ENCODE data around the gene SQSTM1.
"Not testable (repeated sequence)": the region's sequence is repeated elsewhere in the genome, so short reads cannot be mapped to it uniquely, and the experiment has no call there.

The SQSTM1 gene

DNA sequence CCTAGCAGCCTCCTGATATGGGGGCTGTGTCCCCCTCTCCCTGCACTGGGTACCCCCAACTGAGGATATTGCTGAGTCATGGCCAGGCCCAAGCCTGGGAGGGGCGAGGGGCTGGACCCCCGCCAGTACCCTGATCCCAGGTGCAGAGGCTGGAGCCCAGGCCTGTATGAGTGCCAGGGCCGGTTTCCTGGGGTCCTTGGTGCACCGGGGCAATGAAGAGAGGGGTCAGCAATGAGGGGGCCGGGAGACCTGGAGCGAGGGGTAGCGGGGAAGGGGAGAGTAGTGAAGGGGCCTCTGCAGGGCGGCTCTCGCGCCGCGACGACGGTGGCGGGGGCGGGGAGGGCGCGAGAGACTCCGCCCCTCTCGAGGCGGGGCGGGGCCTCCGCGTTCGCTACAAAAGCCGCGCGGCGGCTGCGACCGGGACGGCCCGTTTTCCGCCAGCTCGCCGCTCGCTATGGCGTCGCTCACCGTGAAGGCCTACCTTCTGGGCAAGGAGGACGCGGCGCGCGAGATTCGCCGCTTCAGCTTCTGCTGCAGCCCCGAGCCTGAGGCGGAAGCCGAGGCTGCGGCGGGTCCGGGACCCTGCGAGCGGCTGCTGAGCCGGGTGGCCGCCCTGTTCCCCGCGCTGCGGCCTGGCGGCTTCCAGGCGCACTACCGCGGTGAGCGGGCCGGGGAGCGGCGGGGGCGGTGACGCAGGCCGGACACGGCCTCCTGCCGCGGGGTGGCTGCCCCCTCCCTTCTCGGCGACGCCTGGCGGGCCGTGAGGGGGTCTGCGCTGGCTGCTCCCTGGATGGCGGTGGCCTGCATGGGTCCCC, at the start of gene SQSTM1:
TSS of gene SQSTM1 (plus strand) at position 423 of the 815 bp plus-strand sequence. CDS start at position 455, 32 bp downstream.
- peak; percentile 57 for DNase-seq

DNA sequence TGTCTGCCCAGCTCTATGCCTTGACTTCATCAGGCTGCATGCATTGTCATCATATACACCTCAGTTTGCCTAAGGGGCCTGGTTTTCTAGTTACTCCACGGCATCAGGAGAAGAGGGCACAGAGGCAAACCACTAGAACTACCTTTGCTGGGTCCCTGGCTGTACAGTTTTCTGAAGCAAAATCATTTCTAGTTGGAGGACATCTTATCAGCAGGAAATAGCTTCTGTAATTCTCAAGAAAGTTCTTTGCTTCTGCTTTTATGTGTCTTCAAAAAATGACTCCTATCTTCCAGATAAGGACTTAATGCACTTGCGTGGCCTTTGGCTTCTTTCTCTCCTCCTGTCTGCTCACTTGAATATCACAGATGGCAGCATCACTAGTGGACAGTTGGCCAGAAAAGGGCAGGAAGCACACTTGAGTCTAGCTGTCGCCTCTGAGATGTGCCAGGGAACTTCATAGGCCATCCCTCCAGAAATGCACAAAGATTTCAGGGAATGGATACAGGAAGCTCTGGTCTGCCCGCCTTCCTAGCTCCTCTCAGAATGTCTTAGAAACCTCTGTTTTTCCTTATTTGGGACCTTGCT, 49.3 kb upstream of the SQSTM1 start:
- no peak for DNase-seq

GRCh38 chr5:179772351-179772750, 48.4 kb upstream of the SQSTM1 start:
- peak; percentile 89 for DNase-seq

- no peak for DNase-seq
These were observed 47.0 kb upstream of the SQSTM1 start for GRCh38 chr5:179773686-179774040.

DNA sequence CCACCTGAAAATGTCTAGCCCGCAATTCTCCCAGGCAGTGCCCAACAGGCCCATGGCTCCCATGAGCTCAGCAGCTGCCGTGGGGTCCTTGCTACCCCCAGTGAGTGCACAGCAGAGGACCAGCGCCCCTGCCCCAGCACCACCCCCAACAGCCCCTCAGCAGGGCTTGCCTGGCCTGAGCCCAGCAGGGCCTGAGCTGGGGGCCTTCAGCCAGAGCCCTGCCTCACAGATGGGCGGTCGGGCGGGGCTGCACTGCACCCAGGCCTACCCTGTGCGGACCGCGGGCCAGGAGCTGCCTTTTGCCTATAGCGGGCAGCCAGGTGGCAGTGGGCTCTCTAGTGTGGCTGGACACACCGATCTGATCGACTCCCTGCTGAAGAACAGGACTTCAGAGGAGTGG, 46.3 kb upstream of the SQSTM1 start:
- no peak for DNase-seq

DNA sequence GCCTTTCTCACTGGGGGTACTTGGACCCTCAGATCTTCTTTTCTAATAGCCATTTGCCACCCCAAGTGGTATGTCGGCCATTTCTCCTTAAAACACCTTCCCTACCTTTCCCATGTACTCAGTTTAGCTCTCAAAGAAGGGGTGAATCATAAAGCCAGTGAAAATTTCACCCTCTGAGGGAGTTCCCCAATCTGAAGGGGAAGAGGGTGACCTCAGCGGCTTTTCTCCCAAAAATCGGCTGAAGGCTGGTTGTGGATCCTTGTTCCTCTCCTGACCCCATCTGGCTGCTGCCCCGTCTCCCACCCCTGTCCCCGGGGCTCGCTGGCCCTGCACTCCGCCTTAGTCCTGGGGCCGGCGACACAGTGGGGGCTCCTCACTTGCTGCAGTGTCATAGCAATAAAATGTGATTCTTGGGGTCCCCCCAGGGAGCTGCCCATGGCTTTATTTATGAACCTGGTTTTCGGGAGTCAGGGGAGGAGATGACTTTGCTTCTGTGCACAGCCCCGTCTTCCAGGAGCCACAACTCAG, 44.2 kb upstream of the SQSTM1 start:
- DNase-seq: no peak

- no peak for DNase-seq
These were observed 43.2 kb upstream of the SQSTM1 start for GRCh38 chr5:179777456-179777855.

DNA sequence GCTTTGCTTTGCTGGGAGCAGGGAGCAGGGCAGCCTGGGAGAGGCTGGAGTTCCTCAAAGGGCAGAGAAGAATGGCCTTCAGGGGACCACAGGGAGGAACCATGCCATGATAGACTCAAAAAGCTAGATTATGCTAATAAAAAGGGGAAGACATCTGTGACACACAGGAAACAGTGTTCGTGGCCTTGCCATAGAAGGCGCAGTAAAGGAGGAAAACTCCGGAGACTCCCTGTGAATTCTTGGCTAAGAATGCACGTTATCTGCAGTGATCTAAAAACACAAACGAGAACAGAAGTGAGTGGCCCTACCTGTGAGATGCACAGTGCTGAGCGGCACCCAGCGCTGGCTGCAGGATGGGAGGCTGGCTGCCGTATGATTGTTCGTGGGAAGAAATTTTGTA, 42.8 kb upstream of the SQSTM1 start:
- DNase-seq: peak; percentile 64

DNA sequence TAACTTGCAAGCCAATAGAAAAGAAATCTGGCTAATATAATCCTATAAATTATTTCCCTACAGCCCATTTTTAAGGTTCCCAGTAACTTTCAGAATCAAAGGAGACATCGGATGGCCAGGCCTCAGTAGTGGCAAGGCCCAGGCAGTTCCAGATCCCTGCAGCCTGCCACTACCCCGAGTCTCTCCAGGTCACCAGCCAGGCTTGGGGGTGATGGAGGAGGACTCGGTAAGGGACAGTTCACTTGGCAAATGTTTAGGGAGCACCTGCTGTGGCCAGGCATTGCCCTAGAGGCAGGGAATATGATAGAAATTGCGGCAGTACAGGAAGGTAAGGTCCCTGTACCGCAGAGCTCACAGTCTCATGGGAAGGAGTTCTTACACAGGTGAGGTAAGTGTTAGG, 42.1 kb upstream of the SQSTM1 start:
- no peak for DNase-seq

DNA sequence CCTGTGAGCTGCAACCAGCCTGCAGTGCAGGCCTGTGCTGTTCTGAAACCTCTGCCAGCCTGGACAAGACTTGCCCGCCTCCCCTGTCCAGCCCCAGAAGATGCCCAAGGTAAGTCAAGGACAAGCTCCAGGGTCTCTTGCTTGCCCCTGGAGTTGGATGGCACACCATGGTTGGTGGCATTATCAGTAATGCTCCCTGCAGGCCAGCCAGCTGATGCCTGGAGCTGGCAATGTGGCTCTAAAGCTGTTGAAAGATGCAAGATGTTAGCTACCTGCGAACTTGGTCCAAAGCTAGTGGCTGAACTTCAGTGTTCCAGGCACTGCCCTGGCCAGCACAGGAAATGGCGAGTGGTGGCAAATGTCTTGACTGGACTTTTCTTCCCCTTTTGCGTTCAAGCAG, 40.9 kb upstream of the SQSTM1 start:
- no peak for DNase-seq

DNA sequence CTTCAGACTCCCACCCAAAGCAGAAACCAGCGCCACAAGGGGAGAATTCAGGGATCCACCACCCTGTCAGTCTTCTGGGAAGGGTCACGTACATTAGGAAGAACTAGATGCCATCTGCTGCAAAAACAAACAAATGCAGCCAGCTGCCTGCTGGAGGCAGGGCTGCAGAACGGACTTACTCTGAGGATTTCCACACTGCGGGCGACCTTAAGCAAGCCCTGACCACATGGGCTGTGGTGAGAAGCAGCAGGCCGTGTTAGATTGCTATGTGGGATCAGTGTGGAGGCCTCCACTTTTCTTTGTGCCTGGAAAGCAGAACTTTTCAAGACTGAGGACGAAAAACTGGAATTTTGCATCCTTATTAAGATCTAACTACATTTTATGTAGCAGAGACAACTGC, 40.3 kb upstream of the SQSTM1 start:
- DNase-seq: peak; percentile 95

DNA sequence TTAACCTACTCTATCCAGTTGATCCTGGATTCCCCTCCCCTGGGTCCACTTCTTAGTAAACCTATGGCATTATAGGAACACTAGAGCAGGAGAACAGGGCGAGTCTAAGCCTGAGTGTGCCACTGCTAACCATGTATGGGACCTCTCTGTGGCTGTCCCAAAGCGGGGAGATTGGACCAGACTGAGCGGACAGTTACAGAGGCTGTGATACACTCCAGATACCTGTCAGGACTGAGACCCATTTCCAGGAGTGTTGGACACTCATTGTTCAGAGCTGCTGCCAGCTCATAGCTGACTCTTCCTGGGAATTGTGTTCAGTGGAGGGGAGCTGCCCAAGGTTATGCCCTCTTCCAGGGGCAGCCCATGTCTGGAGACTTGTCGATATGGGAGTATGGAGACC, 38.9 kb upstream of the SQSTM1 start:
- DNase-seq: no peak

GRCh38 chr5:179783128-179783527, 37.6 kb upstream of the SQSTM1 start:
- DNase-seq: no peak

- no peak for DNase-seq
These were observed 33.8 kb upstream of the SQSTM1 start for GRCh38 chr5:179786861-179787260.

DNA sequence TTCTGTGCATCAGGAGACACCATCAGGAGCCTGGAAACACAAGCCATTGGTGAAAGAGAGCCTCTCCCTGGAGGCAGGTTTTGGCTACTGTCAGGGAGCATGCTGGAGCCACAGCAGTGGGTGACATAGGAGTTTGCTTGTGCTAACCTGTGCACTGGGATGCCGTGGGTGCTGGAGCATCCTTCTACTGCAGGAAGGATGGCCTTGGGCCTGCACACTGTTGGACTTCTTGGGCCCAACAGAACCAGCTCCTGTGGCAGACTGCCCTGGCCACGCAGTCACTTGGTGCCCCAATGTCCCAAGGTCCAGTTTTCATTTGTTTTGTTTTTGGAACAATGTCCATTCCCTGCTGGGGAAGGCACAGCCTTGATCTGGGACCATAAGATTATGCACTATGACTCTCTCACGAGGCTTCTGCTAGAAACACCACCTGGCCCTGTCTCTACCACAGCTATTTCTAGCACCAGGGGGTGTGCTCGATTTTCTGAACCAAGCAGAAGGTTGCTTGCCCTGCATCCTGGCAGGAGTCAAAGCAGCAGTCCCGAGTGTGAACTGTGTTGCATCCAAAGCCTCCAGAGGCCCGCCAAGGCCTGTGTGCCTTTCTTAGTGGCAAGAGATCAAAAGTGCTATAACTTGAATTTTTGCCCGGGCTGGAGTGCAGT, 32.4 kb upstream of the SQSTM1 start:
- no peak for DNase-seq

GRCh38 chr5:179789278-179789677, 31.4 kb upstream of the SQSTM1 start:
- DNase-seq: not testable (repeated sequence)

DNA sequence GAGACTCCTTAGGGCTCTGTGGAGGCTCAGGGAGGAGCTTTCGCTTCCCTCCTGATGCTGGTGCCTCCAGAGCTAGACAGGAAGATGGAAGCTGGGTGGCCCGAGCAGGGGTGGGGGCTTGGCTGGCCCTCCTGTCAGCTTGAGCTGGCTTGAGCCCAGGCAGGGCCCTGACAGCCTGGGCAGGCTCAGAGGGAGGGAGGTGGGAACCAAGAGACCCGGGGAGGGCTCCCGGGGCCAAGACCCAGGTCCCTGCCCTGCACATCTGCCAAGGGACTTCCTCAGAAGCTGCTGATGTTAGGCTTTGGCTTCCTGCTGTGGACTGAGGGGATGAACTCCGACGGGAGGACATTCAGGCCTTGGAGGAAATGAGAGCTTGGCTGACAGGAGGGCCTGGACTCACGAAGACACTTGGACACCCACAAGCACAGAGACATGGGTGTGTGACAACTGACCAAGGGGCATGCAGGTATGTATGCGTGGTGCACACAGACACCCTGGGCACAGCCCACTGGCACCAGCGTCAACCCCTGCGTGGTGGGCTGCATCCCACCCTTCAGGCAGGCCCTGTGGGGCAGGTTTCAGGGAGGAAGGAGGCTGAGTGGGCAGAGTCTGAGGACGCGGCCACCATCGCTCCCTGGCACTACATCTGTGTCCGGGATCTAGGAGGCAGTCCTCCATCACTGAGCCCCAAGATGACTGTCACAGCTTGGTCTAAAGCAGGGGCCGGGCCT, 28.7 kb upstream of the SQSTM1 start:
- DNase-seq: peak; percentile 75

DNA sequence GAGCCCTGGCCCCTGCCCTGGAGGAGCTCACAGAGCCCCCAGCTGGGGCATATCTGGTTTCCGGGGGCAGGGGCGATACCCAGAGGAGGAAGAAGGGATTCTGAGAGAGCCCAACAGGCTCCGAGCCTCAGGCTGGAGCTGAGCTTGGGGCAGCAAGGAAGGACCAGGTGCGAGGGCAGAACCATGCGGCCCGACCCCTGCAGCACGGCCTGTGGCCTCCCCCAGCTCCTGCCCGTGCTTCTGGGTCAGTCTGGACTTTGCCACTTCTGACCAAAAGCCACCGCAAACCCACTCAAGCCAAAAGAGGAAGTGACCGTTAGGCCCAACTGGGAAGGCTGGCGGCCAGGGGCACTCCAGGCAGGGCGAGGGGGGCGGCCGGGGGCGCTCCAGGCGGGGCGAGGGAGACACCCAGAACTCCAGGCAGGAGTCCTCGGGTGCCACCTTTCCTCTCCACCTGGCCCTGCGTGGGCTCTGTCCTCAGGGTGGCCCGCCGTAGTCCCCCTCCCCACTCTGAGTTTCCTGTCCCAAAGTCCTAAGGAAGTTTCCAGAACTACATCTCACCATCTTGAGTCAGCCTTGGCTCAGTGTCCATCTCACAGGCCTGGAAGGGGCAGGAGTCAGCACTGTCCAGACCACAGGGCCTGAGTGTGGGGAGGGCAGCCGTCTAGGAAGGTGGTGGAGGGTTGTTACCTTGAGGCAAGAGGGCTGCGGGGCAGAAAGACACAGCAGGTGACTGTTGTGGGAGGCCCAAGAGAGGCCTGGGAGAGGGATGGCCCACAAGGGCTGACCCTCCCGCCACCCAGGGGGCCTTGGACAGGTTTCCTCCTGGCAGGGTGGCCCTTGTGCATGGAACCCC, 27.9 kb upstream of the SQSTM1 start:
- peak; percentile 79 for DNase-seq

DNA sequence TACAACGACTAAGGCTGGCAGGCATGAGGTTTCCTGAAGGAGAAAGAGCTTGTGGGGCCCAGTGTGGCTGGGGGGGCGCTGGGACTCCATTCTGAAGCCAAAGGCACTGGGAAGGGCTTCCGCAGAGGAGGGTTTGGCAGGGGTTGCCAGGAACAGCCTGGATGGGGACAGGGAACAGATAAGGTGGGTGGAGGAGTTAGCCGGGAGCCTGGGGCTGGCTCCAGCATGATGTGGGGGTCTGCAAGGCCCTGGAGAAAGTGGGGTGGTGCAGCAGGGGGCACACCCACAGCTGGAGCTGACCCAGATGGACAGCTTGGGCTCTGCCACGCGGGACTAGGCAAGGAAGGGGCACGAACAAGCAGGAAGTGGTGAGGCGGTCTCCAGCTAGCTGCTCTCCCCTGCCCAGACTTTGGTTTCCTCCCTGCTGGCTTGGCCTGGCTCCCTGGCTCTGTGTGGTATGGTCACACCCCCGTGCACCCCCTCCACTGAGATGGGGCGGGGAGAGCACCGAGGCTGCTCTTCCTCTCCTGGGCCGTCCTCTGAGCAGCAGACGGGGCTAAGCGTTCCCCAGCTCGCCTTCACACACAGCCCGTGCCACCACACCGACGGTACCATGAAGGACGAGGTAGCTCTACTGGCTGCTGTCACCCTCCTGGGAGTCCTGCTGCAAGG, 27.1 kb upstream of the SQSTM1 start, which contains the start of gene LTC4S:
TSS of gene LTC4S (plus strand) at position 519 of the 672 bp plus-strand sequence. CDS start at position 614, 95 bp downstream.
- peak; percentile 95 for DNase-seq

DNA sequence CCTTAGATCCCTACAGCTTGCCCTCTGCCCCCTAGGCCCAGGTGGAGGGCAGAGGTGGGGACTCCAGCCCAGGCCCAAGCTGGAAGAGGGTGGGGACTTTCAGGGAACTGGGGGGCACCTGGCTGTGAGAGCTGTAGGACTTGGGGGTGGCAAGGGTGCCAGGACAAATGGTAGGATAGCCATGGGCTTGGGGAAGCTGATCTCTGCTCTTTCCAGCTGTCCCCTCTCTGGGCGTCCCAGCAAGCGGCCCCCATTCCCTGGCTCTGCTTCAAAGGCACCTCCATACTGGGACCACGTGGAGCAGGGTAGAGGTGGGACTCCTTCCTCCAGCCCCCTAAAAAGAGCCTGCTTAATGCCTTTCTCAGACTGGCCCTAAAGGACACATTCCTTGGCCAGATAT, 26.5 kb upstream of the SQSTM1 start:
- no peak for DNase-seq

DNA sequence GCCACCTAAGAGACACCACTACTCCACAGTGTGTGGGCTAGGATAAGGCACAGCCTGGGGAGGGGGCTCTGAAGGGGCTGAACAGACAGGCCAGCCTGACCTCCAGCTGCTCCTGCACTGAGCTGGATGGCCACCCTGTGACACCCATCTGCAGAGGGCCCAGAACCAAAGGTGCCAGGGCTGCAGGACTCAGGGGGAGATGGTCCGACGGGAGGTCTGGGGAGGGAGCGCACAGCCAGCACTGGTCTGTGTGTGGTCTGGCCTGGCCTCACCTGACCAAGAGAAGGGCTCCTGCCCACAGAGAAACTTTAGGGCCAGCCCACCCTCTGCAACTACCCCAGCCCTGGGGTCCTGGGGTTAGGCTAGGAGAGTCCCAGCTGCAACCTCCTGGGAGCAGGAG, 26.1 kb upstream of the SQSTM1 start:
- no peak for DNase-seq
